MV-4-11 (cell line): ENCODE measurements around the gene EPB41L3.
"Not testable (repeated sequence)": the region's sequence is repeated elsewhere in the genome, so short reads cannot be mapped to it uniquely, and the experiment has no call there.

Experiments used
- DNase-seq: peaks from one replicate; lab custom pipeline; 2025; lab: John Stamatoyannopoulos, UW

EPB41L3 gene

GRCh38 chr18:5530629-5531178, 13.1 kb downstream of the EPB41L3 start:
- DNase-seq, result no peak

DNA sequence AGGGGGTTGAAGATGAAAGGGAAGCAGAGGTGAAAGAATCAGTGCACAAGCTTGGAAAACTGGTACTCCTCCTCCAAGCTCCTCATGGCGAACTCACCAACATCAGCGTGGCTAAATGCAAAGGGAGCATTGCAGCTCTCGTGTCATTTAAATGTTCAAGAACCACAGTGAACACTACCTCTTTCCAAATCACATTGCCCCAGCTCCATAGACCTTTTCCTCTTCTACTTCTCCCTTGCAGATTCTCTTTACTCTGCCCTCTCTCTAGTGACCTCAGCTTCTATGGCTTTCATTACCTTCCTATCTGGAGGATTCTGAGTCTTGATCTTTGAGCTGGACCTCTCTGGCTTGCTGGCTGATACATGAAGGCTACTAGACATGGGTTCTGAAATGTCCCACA, 14.3 kb downstream of the EPB41L3 start:
- DNase-seq, result peak; percentile 28

GRCh38 chr18:5527603-5528002, 16.2 kb downstream of the EPB41L3 start:
- peak; percentile 66 for DNase-seq

DNA sequence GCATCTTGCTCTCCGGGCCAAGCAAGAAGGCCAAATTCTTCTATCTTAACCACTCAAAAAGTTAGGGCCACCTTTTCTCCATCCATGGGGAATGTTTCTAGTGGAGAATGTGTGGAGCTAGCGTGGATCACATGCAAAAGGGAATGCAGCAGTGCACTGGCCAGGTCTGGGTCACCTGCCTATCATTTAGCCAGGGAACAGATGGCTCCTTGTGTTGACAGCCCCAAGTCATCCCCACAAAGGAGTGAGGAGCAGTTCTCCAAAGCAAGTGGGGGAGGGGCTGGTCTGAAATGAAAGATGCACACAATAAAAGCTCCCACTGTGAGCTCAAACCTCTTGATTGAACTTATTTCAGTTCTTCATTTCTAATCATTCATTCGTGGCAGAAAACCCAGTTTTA, 19.1 kb downstream of the EPB41L3 start:
- DNase-seq, result no peak

GRCh38 chr18:5521000-5521399, 22.8 kb downstream of the EPB41L3 start:
- no peak for DNase-seq

- no peak for DNase-seq
Measured at GRCh38 chr18:5520464-5520863, 23.3 kb downstream of the EPB41L3 start.

GRCh38 chr18:5519448-5520298, 24.1 kb downstream of the EPB41L3 start:
- DNase-seq, result peak; percentile 7

DNA sequence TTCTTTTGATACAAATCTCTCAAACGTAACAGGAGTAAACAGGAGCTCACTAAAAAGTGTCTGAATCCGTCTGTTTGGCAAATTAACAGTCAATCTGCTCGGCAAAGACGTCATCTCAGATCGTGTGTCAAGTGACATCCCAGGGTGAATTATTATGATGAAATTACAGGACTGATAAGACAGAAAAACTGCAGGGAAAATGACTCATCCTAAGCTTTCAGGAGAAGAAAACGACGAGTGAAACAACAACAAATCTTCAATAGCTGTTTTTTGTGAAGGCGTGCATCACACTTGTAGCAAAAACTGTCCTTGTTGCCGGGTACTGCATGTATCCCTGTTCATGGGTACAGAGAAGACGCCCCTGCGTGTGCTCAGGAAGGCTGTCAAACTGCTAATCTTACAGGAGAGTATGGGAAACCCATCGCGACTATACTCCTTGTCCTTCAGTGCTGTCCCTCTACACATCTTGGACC, 24.9 kb downstream of the EPB41L3 start:
- DNase-seq, result no peak

DNA sequence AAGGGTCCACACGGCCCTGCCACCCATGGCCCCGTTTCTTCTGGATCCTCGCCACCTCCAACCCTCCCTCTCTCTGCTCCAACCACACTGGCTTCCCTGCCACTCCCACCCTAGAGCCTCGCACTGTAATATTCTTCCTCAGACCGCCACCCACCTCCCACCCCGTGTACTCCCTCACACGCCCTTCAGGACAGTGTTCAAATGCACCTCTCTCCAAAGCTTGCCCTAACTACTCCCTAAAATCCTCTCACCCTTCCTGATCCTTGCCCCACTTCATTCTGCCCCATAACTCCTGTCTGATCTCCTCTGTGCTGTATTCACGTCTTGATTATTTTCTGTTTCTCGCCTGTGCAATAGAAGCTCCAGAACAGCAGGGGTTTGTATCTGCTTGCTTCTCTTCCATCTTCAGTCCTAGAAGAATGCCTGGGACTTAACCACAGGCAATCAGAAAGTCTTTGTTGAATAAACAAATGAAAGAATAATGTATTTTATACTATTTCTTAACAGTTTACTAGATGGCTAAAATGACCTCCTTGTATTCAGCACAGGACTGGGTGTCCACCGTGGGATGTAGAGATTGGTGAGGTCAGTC, 25.5 kb downstream of the EPB41L3 start:
- DNase-seq, result no peak

- DNase-seq, result no peak
Measured at GRCh38 chr18:5516841-5517240, 27.0 kb downstream of the EPB41L3 start.

DNA sequence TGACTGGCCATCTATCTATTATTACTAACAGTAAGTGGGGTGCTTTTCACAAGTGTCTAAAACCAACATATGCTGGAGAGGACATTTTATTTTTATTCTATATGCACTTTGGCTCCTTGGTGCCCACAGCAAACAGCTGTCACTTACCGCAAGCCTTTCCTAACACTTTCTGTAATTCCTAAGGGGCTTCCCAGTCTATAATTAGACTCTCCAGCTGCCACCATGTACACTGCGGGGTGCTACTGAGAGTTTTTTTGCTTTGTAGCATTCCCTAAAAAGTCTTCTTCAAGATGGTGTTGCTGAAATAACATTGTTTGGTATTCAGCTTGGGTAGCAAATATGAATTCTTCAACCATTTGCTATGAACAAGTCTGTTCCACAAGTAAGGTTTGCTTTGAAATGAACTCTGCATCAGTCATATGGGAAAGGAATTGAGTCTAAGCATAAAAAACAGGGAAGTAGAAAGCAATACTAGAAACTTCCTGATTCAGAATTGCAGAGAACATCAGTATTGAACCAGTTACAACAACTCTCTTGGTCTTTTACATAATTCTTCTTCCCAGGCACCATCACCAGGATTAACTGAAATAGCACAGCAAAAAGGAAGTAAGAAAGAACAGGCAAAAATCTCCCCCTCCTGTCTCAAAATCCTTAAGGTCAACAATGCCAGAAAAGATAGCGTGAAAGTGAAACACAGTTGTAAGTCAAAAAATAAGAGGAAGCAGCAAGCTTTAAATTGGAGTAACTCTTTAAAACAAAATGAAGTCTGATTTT, 28.6 kb downstream of the EPB41L3 start:
- DNase-seq, result peak; percentile 99

GRCh38 chr18:5513947-5514346, 29.9 kb downstream of the EPB41L3 start:
- DNase-seq, result no peak

DNA sequence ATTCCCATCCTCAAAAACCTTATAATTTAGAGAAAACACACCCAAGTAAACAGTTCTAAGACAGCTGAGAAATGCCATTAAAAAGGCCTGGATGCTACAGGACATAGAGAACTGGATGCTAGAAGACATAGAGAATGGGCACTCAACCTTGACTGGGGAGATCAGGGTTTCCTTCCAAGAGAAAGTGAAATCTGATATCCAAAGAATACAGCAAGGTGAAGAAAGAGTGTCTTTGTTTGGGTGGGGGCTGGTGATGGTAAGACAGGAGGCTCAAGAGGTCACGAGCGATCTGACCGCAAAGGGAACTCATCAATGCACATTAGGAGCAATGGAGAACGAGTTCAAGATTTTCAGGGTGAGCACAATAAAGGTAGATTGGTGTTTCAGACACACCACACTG, 31.6 kb downstream of the EPB41L3 start:
- DNase-seq, result no peak

GRCh38 chr18:5511541-5511940, 32.3 kb downstream of the EPB41L3 start:
- not testable (repeated sequence) for DNase-seq

- no peak for DNase-seq
Measured at GRCh38 chr18:5510135-5510846, 33.5 kb downstream of the EPB41L3 start.

GRCh38 chr18:5508821-5509220, 35.0 kb downstream of the EPB41L3 start:
- DNase-seq, result no peak

DNA sequence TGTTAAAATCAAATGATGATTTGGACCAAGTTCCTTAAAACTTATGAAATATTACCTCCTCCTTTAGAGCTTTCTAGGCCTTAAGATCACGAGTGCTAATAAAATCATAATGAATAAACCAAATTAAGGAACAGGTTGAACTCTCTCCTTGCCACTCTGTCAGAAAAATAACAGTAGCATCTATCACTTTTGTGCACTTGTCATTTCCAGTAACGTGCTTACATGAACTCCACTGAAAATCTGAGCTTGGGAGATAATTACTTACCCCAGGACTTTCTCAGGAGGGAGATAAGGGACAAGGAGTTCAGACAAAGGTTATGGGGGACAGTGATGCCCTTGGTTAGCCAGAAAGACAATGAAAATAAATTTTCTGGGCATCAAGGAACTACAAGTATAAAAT, 36.0 kb downstream of the EPB41L3 start:
- DNase-seq, result no peak

GRCh38 chr18:5506174-5506573, 37.6 kb downstream of the EPB41L3 start:
- no peak for DNase-seq

- DNase-seq, result no peak
Measured at GRCh38 chr18:5503740-5504139, 40.1 kb downstream of the EPB41L3 start.

DNA sequence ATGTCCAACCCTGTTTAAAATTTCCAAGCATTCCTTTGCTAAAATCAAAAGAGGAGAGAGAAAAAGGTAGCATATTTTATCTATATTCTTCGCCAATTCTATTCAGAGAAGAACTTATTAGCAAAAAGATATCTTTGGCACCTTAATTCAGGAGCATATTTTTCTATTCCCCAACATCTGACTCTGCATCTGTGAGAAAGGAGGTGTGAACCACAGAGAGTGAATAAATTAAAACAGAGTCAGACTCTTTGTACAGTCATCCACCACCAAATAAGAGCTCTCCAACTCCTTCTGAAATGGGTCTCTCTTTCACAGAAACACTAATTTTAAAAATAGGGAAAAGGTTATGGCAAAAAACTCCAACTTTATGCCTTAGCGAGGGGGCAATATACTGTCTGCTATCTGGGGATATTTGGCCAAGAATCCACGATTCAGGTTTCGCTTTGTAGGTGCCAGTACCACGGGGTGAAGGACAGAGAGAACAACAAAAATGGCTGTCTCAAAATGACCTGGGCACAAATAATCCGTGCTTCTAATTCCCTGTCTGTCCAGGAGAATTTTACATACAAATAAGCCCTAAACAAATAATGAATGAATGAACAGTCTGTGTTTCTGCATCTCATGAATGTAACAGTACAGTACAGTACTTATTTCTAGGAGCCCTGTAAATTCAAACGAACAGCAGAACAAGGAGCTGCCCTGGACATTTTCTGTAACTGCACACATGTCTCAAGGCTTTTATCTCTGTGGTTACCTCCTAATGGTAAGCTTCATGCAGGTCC, 43.4 kb downstream of the EPB41L3 start:
- no peak for DNase-seq

- DNase-seq, result no peak
Measured at GRCh38 chr18:5498452-5498851, 45.3 kb downstream of the EPB41L3 start.
